Endothelial cell (in vitro differentiated cells): ENCODE data around the gene LOC101059915.

Experiments
- DNase-seq: peaks from one replicate; pipeline ENCODE4 v3.0.0; 2021; ENCODE audit warnings: low spot score
- H3K27ac Mint-ChIP-seq: one replicate; pipeline ENCODE4 v1.8.0; 2021; ENCODE audit warnings: mixed read lengths, inconsistent platforms; ENCODE audit not compliant: unreplicated experiment
- H3K27me3 Mint-ChIP-seq: one replicate; pipeline ENCODE4 v1.8.0; 2021; ENCODE audit warnings: mild to moderate bottlenecking, moderate library complexity, mixed read lengths, inconsistent platforms; ENCODE audit not compliant: unreplicated experiment
- H3K36me3 Mint-ChIP-seq: one replicate; pipeline ENCODE4 v1.8.0; 2021; ENCODE audit warnings: mild to moderate bottlenecking, low read depth, mixed read lengths, inconsistent platforms; ENCODE audit not compliant: unreplicated experiment
- H3K4me1 Mint-ChIP-seq: one replicate; pipeline ENCODE4 v1.8.0; 2021; ENCODE audit warnings: mild to moderate bottlenecking, mixed read lengths, inconsistent platforms; ENCODE audit not compliant: unreplicated experiment
- H3K4me3 Mint-ChIP-seq: one replicate; pipeline ENCODE4 v1.8.0; 2021; ENCODE audit warnings: mild to moderate bottlenecking, mixed read lengths, inconsistent platforms; ENCODE audit not compliant: unreplicated experiment
- H3K9me3 Mint-ChIP-seq: one replicate; pipeline ENCODE4 v1.8.0; 2021; ENCODE audit warnings: mixed read lengths, inconsistent platforms; ENCODE audit not compliant: unreplicated experiment
- TF ChIP-seq, protein P1 (sequence below): fragments of 200-600 bp; sonication (generic); IDR thresholded peaks from one replicate; pipeline ENCODE4 v1.5.0; 2021; ENCODE audit warnings: antibody characterized with exemption; ENCODE audit not compliant: unreplicated experiment

Gene LOC101059915

DNA sequence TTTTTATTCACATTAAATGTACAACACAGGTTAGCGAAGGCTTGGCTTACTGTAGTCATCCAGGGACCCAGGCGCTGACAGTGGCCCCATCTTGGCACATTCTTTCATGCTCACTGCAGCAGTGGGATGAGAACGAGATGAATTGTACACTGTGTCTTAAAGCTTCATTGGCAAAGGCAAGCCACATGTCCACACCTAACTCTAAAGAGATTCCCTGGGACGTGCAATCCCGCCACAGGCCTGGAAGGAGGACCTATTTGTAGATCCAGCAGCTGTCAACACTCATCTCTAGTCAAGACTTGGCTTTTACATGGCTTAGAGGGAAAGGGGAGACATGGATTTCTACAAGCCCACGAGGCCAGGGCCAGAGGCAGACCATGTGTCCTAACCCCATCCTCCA lies 33.0 kb upstream of the LOC101059915 start:
- TF ChIP-seq, protein P1, sequence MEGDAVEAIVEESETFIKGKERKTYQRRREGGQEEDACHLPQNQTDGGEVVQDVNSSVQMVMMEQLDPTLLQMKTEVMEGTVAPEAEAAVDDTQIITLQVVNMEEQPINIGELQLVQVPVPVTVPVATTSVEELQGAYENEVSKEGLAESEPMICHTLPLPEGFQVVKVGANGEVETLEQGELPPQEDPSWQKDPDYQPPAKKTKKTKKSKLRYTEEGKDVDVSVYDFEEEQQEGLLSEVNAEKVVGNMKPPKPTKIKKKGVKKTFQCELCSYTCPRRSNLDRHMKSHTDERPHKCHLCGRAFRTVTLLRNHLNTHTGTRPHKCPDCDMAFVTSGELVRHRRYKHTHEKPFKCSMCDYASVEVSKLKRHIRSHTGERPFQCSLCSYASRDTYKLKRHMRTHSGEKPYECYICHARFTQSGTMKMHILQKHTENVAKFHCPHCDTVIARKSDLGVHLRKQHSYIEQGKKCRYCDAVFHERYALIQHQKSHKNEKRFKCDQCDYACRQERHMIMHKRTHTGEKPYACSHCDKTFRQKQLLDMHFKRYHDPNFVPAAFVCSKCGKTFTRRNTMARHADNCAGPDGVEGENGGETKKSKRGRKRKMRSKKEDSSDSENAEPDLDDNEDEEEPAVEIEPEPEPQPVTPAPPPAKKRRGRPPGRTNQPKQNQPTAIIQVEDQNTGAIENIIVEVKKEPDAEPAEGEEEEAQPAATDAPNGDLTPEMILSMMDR: no peak
- no peak overlapping the region for H3K4me3 Mint-ChIP-seq
- no peaks in the 10 kb centered on the region for H3K36me3 Mint-ChIP-seq
- H3K27ac Mint-ChIP-seq: no peak overlapping the region
- H3K4me1 Mint-ChIP-seq: no peaks in the 10 kb centered on the region
- no peak for DNase-seq
- H3K9me3 Mint-ChIP-seq: no peaks in the 10 kb centered on the region
- no peaks in the 10 kb centered on the region for H3K27me3 Mint-ChIP-seq

DNA sequence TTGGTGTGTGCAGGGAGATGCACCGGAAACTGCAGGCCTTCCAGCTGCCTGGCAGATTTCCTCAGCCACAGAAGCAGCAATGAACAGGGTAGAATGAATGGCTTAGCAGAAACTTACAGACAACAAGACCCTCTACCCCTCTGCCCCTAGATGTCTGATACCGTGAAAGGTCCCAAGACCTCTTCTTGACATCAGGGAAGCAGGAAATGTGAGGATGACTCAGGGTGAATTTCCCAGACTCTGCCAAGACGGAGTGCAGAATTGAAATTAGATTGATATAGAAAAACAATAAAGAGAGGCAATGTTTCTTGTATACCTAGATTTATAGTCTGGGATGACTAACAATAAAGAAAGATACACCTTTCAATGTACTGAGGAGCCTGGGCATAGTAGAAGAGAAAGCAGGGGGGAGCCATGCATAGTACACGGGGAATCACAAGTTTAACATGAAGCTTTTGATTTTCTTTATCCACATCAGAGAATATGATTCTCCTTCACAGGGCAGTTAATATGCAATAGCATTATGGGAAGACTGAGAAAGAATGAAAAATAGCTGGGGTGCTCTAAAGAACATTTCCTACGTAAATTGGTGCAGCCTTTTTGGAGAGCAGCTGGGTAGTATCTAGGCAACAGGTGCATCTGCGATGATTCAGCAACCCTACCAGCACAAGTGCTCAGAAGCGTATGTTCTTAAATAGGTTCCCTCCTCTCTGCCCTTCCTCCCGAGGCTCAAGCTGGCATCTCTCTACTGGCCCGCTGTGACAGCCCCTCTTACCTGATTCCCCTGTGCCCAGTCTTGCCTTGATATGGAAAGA lies 30.7 kb upstream of the LOC101059915 start:
- H3K9me3 Mint-ChIP-seq: no peaks in the 10 kb centered on the region
- TF ChIP-seq, protein P1: no peak
- no peak overlapping the region for H3K4me3 Mint-ChIP-seq
- H3K4me1 Mint-ChIP-seq: no peaks in the 10 kb centered on the region
- no peaks in the 10 kb centered on the region for H3K36me3 Mint-ChIP-seq
- H3K27ac Mint-ChIP-seq: no peak overlapping the region
- DNase-seq: no peak
- H3K27me3 Mint-ChIP-seq: no peaks in the 10 kb centered on the region

DNA sequence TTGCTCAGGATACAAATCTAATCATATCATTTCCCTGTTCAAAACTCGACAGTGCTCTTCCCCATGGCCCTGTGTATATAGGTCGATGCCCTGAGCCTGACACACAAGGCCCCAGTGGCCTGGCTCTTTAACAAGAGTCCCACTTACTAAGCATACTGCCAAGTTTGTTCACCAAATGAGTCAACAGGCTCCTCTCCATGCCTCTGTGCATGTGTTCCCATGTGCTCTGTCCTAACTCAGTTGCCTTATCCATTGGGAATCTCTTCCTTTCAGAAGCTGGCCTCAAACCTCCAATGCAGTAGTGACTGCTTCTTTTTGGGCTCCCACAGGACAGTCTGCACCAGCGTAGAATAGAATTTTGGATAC lies 30.1 kb upstream of the LOC101059915 start:
- Mint-ChIP-seq H3K9me3 (no peaks in the 10 kb centered on the region), H3K27me3 (peaks cover 2% of the 10 kb centered on the region), H3K4me3 (no peak overlapping the region), H3K27ac (no peak overlapping the region), H3K36me3 (no peaks in the 10 kb centered on the region), H3K4me1 (no peaks in the 10 kb centered on the region)
- DNase-seq: no peak
- TF ChIP-seq, protein P1: no peak

DNA sequence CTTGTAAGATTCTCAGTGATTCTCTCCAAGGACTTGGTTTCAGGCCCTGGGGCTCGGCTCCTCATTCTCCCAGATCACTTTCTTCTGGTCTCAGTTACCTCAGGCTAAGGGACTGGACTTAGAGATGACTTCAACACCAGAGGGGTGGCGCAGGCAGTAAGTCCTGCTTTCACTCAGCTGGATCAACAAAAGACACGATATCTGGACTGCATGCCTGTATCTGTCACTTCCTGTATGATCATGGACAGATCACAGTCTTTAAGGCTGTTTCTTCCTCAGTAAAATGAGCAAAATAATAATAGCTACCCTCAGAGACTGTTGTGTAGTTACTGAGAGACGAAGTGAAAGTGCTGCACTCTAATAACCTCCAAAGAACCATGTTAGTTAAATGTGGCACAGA lies 29.5 kb upstream of the LOC101059915 start:
- DNase-seq: no peak
- Mint-ChIP-seq H3K27me3 (peaks cover 2% of the 10 kb centered on the region), H3K9me3 (no peaks in the 10 kb centered on the region), H3K36me3 (no peaks in the 10 kb centered on the region), H3K27ac (no peak overlapping the region), H3K4me3 (no peak overlapping the region), H3K4me1 (no peaks in the 10 kb centered on the region)
- TF ChIP-seq, protein P1: no peak

DNA sequence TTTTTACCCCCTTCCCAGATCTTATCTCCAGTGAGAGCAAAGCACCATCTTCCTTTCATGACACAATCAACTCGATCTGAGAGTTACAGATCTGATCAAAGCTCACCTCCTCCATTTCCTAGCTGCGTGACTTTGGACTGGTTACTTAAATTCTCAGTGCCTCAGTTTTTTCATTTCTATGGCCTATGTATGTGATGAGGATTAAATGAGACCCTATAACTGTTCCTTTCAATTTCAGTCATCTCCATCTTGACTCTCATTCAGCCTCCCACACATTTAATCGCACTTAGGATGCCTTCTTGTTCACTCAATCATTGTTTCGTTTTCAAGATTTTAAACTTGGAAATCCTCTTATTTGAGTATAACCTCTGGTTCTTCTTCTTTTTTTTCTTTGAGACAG lies 28.9 kb upstream of the LOC101059915 start:
- no peak for DNase-seq
- Mint-ChIP-seq H3K36me3 (no peaks in the 10 kb centered on the region), H3K4me1 (no peaks in the 10 kb centered on the region), H3K9me3 (no peaks in the 10 kb centered on the region), H3K27me3 (peaks cover 2% of the 10 kb centered on the region), H3K27ac (no peak overlapping the region), H3K4me3 (no peak overlapping the region)
- TF ChIP-seq, protein P1: no peak
